HG03439 (cell line): Measurements from ENCODE around the gene SLC22A3.
"Not testable (repeated sequence)": the region's sequence is repeated elsewhere in the genome, so short reads cannot be mapped to it uniquely, and the experiment has no call there.

Experiments used
- ATAC-seq: cut with Tn5 transposase; IDR thresholded peaks from one replicate; pipeline ENCODE4 v1.9.1; 2021; ENCODE audit warnings: mild to moderate bottlenecking, moderate library complexity; ENCODE audit not compliant: unreplicated experiment

Gene SLC22A3

GRCh38 chr6:160348223-160349019 lies at the start of gene SLC22A3:
Gene SLC22A3 (plus strand): TSS chr6:160348378. CDS start chr6:160348420, 42 bp downstream.
- ATAC-seq: no peak

GRCh38 chr6:160299559-160299958 lies 48.6 kb upstream of the SLC22A3 start:
- ATAC-seq: no peak

- no peak for ATAC-seq
Observed at GRCh38 chr6:160300076-160300695, 48.0 kb upstream of the SLC22A3 start.

- ATAC-seq: no peak
Observed at GRCh38 chr6:160301339-160301738, 46.8 kb upstream of the SLC22A3 start.

GRCh38 chr6:160302431-160303082 lies 45.6 kb upstream of the SLC22A3 start:
- ATAC-seq: not testable (repeated sequence)

GRCh38 chr6:160303806-160304205 lies 44.4 kb upstream of the SLC22A3 start:
- no peak for ATAC-seq

GRCh38 chr6:160305926-160306713 lies 42.1 kb upstream of the SLC22A3 start:
- no peak for ATAC-seq

- no peak for ATAC-seq
Observed at GRCh38 chr6:160309718-160310117, 38.5 kb upstream of the SLC22A3 start.

GRCh38 chr6:160312900-160313299 lies 35.3 kb upstream of the SLC22A3 start:
- no peak for ATAC-seq

GRCh38 chr6:160315310-160315709 lies 32.9 kb upstream of the SLC22A3 start:
- ATAC-seq: no peak

- no peak for ATAC-seq
Observed at GRCh38 chr6:160316261-160316660, 31.9 kb upstream of the SLC22A3 start.

- no peak for ATAC-seq
Observed at GRCh38 chr6:160319246-160319645, 28.9 kb upstream of the SLC22A3 start.

GRCh38 chr6:160321729-160322505 lies 26.3 kb upstream of the SLC22A3 start:
- no peak for ATAC-seq

- ATAC-seq: no peak
Observed at GRCh38 chr6:160327981-160328380, 20.2 kb upstream of the SLC22A3 start.

- no peak for ATAC-seq
Observed at GRCh38 chr6:160328447-160328846, 19.7 kb upstream of the SLC22A3 start.

GRCh38 chr6:160329188-160329587 lies 19.0 kb upstream of the SLC22A3 start:
- no peak for ATAC-seq

GRCh38 chr6:160330619-160331018 lies 17.6 kb upstream of the SLC22A3 start:
- no peak for ATAC-seq

- no peak for ATAC-seq
Observed at GRCh38 chr6:160331204-160331603, 17.0 kb upstream of the SLC22A3 start.

GRCh38 chr6:160331753-160332152 lies 16.4 kb upstream of the SLC22A3 start:
- ATAC-seq: no peak

GRCh38 chr6:160333101-160333500 lies 15.1 kb upstream of the SLC22A3 start:
- ATAC-seq: no peak
